RWPE1 (cell line): Measurements from ENCODE around the gene RTKN2.

Experiments used
- CTCF ChIA-PET: fragments of 350-600 bp; sonication (Branson Sonifier 250); formaldehyde crosslinking; extraction: SDS; loops from one replicate; lab custom pipeline; 2021; lab: Yijun Ruan, JAX
- POLR2A ChIA-PET: fragments of 400-600 bp; formaldehyde crosslinking; extraction: SDS; loops from one replicate; lab custom pipeline; 2020; ENCODE audit warnings: antibody characterized with exemption; ENCODE audit not compliant: low non-redundant PET; lab: Yijun Ruan, JAX
- DNase-seq: peaks from one replicate; pipeline ENCODE4 v3.0.0; 2012; ENCODE audit warnings: low spot score
- H3K27ac ChIP-seq: fragments of 450-650 bp; 2 replicates; pipeline ENCODE4 v1.5.1; 2017
- CTCF ChIP-seq: fragments of 450-650 bp; conservative IDR thresholded peaks from 2 replicates; pipeline ENCODE4 v1.5.1; 2017; ENCODE audit warnings: low read depth, mild to moderate bottlenecking

The RTKN2 gene

GRCh38 chr10:62195675-62195926 is 73.0 kb downstream of the RTKN2 start:
- TF ChIP-seq CTCF: no peak
- POLR2A ChIA-PET: no interaction called here
- no peak overlapping the region for H3K27ac ChIP-seq

GRCh38 chr10:62194924-62195674 is 73.5 kb downstream of the RTKN2 start:
- no peak overlapping the region for H3K27ac ChIP-seq
- TF ChIP-seq CTCF: no peak
- DNase-seq: no peak
- CTCF ChIA-PET: no interaction called here
- POLR2A ChIA-PET: no interaction called here

More at GRCh38 chr10:62195675-62195926, 73.0 kb downstream of the RTKN2 start:
- no peak for DNase-seq
- CTCF ChIA-PET: no interaction called here

- TF ChIP-seq CTCF: no peak
- ChIA-PET POLR2A (no interaction called here), CTCF (no interaction called here)
- no peak overlapping the region for H3K27ac ChIP-seq
- no peak for DNase-seq
Observed at GRCh38 chr10:62193479-62193878, 75.2 kb downstream of the RTKN2 start.

GRCh38 chr10:62189131-62189530 is 79.5 kb downstream of the RTKN2 start:
- no peak overlapping the region for H3K27ac ChIP-seq
- ChIA-PET POLR2A (interaction anchor here (0.5 kb wide), 1 partner anchor 48 kb away, joined by 3 read pairs; no protein-coding TSS in a partner anchor), CTCF (interaction anchor here (0.6 kb wide), 1 partner anchor 70 kb away, joined by 3 read pairs; no protein-coding TSS in a partner anchor)
- no peak for TF ChIP-seq CTCF
- DNase-seq: no peak

- POLR2A ChIA-PET: no interaction called here
- H3K27ac ChIP-seq: no peak overlapping the region
- no peak for DNase-seq
- TF ChIP-seq CTCF: no peak
- CTCF ChIA-PET: interaction anchor here (0.5 to 0.6 kb wide), 2 partner anchors 52 to 69 kb away, joined by 3 read pairs; no protein-coding TSS in a partner anchor
Observed at GRCh38 chr10:62188021-62188616, 80.5 kb downstream of the RTKN2 start.

- ChIA-PET POLR2A (no interaction called here), CTCF (no interaction called here)
- no peak overlapping the region for H3K27ac ChIP-seq
- TF ChIP-seq CTCF: no peak
- no peak for DNase-seq
Observed at GRCh38 chr10:62186999-62187675, 81.5 kb downstream of the RTKN2 start.
